ENCODE data around the gene SLC22A1.
A peak's percentile ranks its signal among the peaks of the same experiment; 100 is the strongest.
"Not testable (repeated sequence)": the region's sequence is repeated elsewhere in the genome, so short reads cannot be mapped to it uniquely, and the experiment has no call there.

The SLC22A1 gene

DNA sequence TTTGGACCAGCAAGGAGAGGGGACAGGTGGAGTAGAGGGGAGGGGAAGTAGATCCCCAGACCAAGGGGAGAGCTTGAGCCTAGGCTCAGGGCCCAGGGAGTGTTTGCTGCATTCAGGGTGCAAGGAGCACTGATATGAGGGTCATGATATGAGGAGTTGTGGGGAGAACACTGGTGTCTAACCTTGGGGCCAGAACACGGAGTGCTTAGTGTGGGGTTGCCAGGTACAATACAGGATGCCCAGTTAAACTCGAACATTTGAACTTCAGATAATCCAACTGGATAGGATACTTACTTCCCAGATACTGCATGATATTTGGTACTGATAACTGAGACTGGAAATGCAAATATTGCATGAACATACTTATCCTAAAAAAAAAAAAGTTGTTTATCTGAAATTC lies 2.4 kb downstream of the SLC22A1 start:
- no peak for DNase-seq (ENCODE audit: low read depth)

DNA sequence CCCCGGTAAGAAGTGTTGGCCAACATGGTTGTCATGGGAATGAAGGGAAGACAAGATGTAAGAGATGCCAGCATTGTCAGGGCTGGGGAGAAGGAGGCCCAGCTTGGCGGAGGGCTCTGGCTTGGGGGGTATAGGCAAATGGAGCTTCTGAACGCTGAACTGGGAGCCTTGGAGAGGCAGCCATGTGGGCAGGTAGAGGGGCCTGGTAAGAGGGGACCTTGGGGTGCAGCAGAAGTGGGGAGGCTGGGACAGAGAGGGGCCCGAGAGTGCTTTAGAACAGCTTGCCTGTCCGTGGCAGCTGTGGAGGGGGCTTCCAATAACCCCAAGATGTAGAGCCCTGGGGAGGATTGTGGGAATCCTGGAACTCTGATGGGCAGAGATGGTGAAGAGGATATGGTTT lies 3.0 kb downstream of the SLC22A1 start:
- no peak for DNase-seq (ENCODE audit: low read depth)

DNA sequence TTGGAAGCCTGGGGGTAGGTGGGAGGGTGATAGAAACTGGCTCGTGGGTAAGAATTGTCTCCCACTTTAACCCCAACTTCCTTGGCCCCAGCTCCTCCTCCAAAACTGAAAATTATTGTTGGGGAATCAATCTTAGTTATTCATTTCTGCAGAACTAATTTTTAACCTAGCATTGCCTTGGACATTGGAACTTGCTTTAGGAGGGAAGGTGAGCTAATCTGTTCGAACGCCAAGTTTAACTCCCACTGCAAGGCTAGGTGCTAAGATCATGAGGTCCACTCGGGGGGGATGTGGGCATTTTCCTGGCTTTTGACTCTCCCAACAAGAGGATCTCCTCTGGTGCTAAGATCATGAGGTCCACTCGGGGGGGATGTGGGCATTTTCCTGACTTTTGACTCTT lies 3.5 kb downstream of the SLC22A1 start:
- not testable (repeated sequence) for DNase-seq (ENCODE audit: low read depth)

DNA sequence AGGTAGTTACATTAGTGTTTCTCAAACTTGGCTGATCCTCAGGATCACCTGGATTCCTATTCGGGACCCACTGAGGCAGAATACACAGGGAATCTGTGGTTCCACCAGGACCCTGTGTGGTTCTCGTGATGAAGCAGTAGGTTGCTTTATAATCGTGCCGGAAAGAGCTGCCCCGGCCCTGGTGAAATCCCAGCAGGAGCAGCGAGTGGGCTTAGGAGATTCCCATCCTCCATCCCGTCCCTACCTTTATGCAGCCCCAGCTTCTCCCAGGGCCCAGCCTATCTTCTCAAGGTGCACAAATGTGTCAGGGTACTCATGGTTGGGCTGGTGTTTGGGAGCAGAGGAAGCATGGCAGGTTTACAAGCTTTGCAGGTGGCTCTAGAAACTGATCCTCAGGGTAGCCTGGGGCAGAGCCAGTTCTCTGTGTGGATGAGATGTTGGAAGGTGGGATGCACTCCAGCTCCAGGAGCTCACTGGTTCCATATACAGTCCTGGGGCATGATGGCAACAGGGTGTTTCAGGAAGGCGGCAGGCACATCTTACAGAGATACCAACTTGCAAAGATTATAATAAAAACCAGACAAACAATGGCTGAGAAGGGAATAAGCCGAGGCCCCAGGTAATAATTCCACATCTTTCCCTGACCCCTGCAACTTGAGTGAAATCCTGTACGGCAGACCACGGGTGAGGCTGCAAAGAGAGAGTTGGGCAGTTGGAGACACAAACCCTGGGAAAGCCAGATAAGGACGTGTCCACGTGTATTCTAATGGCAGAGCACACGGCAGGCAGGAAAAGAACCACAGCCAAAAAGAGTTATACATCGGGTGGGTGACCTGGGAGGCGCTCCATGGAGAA lies 5.9 kb downstream of the SLC22A1 start:
- no peak for DNase-seq (ENCODE audit: low read depth)

DNA sequence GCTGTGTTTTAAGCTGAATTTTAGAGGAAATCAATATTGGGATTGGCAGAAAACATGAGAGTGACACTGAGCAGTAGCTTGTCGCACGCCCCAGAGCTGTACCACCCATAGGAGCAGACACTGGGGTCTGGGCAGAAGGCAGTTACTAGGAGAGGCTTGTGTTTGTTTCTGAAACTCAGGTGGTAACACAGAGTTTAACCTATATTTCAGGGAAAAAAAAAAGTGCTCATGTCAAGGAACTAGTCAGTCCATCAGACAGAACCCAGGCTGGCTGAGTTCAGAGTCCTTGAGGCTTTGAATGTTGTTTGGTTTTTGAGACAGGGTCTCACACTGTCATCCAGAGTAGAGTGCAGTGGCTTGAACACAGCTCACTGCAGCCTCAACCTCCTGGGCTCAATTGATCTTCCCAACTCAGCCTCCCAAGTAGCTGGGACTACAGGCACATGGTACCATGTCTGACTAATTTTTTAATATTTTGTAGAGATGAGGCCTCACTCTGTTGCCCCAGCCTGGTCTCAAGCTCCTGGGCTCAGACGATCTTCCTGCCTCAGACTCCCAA lies 6.6 kb downstream of the SLC22A1 start:
- no peak for DNase-seq (ENCODE audit: low read depth)

DNA sequence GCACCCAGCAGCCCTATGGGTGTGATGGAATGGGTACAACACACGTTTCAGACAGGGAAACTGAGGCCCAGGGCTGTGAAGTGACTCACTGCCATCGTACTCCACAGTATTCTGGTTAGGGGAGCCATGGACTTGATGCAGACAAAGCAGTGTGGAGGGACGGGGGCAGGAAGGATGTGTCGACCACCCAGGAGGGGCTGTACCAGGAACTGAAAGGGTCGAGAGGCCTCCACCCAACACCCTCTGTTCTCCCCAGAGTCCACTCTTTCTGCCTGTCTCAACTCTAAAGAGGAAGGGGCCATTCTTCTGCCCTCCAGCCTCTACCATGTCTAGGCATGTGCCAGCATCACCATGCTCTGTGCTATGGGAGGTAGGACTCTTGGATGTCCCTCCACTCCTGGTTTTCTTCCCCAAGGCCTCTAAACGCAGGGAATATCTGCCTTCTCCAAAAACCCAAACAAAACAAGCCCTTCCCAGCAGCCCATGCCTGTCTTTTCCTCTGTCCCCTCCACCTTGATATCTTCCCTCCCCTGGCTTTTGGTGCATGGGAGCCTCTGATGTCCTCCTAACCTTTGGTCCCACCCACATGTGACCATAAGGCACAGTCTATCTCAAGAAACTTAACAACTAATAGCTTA lies 7.4 kb downstream of the SLC22A1 start:
- DNase-seq (ENCODE audit: low read depth) = no peak

DNA sequence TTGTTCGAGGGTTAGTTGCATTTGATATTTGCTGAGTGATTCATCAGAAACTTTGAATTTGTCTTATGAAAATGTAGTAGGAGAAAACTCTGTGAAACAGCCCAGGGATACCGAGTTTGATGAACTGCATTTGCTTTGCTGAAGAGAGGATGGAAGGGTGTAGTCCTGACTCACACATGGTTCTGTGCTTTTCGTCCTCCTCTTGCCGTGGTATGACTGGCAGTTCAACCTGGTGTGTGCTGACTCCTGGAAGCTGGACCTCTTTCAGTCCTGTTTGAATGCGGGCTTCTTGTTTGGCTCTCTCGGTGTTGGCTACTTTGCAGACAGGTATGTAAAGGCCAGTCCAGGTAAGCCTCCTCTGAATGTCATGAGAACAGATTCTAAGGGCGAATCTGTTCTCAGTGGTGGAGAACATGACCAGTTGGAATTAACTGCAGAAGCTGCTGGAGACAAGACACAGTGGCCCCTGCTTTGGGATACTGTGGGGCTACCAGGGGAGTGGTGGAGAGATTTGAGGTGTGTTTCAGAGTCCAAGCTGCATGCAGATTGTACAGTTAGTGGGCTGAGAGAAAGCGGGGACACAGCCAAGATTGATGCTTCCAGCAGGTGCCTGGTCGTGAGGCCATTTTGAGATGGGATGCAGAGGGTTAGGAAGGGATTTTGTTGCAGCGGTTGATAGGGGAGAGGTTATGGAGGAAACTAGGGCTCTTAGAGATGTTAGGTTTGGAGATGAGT lies 8.4 kb downstream of the SLC22A1 start:
- DNase-seq (ENCODE audit: low read depth) = no peak

DNA sequence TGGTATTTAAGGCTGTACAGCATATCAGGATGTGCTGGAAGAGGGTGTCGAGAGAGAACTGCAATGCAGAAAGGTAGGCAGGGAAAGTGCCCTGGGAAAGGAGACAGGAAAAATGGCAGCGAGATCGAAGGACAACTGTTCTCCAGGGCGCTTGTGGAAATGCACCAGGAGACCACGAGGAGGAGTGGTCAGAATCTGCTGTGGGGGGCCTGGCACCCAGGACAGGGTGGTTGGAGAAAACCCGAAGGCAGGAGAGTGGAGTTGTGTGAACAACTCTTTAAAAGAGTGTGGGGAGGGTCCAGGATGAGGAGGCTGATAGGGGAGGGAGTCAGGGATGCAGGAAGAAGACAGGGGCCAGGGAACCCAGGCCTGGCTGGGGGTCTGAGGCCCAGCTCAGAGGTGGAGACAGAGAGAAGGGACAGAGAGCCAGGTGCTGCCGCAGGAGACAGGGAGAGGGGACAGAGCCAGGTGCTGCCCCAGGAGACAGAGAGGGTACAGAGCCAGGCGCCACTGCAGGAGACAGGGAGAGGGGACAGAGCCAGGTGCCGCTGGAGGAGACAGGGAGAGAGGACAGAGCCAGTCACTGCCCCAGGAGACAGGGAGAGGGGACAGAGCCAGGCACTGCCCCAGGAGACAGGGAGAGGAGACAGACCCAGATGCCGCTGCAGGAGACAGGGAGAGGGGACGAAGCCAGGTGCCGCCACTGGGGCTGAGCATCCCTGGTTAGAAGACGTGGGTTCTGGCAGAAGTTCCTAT lies 9.3 kb downstream of the SLC22A1 start:
- DNase-seq (ENCODE audit: low read depth) = no peak

DNA sequence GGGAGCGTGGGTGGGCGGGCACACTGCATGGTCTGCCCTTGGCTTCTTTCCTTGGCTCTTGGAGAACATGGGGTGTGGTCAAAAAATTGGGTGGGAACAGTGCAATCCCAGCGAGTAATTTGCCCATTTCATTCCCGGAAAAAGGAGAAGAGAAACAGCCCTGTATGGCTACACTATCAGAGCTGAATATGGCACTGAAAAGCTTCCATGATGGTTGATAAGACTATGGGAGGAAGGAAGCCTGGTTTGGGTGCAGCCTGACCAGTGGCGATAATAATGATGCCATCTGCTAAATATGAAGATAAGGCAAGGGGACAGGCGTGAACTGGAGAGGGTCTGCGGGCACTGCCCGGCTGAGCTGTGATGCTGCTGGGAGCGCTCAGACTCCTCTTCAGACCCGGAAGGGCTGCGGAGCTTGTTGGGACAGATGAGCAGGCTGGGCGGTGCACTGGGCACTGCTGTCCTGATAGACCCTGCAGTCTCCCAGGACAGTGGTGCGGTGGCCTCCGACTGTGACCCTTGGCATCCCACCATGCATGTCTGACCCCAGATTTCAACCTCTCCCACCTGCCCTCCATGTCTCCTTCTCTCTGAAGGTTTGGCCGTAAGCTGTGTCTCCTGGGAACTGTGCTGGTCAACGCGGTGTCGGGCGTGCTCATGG lies 10.2 kb downstream of the SLC22A1 start:
- no peak for DNase-seq (ENCODE audit: low read depth)

DNA sequence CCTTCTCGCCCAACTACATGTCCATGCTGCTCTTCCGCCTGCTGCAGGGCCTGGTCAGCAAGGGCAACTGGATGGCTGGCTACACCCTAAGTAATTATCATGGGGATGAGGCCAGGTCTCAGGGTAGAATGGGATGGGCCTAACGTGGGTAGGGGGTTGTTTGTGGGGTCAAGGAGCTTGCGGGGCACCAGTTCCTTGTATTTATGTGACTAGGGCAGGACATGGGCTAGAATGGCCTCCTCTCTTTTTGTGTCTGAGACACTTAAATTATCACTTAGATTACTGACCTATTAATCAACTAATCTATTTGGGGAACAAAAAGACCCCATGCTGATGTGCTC lies 10.7 kb downstream of the SLC22A1 start:
- DNase-seq (ENCODE audit: low read depth) = no peak

DNA sequence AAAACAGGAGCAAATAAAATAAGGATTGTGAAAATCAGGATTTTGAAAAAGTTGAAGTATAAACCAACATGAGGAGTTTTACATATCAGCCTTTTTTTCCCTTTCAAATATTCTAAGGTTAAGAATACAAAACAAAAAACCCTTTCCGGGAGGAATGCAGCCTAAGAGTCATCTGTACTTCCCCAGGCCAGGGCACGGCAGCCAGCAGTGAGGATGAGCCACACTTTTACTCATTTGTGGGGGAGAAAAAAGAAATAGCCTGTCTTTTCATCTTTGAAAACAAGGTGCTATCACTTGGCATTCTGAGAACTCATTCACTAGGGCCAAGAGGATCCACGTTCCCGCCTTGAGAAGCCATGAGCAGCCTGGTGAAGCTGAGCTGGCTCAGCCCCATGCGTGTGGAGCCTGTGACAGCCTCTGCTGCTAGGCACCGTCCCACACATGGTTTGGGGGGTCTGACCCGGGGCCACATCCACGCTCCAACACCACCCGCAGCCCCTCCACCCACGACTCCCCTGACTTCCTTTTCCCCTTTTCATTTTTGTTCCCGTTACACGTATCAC lies 11.2 kb downstream of the SLC22A1 start:
- no peak for DNase-seq (ENCODE audit: low read depth)

DNA sequence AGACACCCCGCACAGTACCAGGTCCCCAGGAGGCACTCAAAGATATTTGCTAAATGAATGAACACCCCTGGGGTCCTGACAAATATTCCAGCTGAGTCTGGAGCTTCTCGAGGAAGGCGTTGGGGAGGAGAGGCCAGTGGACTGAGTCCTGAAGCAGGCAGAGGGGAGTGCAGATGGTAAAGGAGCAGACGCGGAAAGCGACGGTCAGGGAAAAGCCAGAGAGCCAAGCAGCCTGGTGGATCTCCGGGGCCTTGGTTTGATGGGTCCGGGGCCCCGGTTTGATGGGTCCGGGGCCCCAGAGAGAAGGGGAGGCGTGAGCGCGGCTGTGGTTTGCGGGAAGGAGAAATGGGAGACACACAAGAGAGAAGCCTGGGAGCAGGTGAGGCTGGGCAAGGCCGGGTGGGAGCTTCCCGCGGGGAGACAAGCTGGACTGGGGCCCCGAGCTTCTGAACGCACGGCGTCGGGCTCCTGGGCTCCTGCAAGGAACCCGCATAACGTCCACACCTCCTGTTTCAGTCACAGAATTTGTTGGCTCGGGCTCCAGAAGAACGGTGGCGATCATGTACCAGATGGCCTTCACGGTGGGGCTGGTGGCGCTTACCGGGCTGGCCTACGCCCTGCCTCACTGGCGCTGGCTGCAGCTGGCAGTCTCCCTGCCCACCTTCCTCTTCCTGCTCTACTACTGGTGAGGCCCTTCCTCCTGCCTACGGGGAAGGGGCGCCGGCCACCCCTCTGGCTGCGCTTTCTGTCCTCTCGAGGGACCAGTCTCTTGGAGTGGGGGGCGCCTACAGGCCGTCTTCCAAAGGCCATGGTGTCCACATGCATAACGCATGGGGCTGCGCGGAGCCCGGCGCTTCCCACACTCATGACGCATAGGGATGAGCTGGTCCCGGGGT lies 12.1 kb downstream of the SLC22A1 start:
- DNase-seq (ENCODE audit: low read depth) = no peak

DNA sequence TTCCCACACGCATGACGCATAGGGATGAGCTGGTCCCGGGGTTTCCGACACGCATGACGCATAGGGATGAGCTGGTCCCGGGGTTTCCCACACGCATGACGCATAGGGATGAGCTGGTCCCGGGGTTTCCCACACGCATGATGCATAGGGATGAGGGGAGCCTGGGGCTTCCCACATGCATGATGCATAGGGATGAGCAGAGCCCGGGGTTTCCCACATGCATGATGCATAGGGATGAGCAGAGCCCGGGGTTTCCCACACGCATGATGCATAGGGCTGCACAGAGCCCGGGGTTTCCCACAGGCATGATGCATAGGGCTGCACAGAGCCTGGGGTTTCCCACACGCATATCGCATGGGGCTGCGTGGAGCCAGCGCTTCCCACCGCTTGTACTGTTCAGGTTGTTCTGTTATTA lies 12.7 kb downstream of the SLC22A1 start:
- DNase-seq (ENCODE audit: low read depth) = not testable (repeated sequence)

DNA sequence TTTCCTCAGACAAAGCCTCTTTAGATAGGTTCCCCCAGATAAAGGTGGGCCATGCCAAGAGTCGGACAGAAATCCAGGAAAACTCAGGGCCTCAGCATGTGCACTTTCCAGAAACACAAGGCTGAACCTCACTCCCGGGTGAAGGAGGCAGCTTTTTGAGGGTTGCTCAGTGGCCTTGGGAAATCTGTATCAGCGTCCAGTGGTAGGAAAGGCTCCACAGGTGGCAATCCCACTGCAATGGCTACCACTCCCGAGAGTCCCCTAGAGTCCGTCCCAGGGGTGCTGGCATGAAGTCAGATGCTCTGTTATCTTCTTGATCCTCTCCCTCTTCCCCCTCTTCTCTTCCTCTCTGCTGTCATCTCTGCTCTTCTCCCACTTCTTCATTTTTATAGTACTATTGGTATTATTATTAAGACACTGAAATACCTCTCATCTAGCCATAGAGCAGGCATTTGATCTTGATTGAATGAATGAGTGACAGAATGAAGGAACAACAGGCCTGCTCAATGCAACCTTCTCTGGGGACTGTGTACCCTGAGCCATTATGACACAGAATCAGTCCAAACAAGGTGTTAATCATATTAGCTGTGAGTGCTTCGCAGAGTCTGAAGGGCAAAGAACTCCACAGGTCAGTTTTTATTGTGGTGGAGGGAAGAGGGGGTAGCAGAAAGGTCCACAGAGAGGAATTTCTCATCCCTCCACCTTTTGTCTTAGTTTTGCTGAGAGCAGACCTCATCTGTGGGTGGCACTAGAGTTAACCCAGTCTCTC lies 13.3 kb downstream of the SLC22A1 start:
- no peak for DNase-seq (ENCODE audit: low read depth)

DNA sequence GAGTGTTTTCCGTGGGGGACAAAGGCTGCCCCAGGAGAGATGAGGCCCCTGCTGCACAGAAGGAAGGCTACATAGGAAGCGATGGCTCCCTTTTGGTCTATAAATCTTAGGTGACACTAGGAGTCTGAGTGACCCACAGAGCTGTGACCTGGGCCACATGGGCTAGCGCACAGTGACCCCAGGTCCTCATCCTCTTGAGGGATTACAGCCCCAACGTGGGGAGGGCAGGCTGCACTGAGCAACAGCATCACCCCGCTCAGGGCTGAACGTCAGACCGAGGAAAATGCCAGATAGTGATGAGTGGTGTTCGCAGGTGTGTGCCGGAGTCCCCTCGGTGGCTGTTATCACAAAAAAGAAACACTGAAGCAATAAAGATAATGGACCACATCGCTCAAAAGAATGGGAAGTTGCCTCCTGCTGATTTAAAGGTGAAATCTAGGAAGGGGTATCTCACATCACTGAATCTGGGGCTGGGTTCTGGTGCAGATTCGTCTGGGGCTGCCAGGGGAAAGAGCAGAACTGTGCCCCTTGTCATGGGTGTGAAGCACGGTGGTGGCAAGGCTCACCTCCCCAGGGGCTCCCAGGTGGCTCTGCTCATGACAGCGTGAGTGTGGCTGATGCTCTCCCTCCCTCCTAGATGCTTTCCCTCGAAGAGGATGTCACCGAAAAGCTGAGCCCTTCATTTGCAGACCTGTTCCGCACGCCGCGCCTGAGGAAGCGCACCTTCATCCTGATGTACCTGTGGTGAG lies 14.5 kb downstream of the SLC22A1 start:
- no peak for DNase-seq (ENCODE audit: low read depth)

DNA sequence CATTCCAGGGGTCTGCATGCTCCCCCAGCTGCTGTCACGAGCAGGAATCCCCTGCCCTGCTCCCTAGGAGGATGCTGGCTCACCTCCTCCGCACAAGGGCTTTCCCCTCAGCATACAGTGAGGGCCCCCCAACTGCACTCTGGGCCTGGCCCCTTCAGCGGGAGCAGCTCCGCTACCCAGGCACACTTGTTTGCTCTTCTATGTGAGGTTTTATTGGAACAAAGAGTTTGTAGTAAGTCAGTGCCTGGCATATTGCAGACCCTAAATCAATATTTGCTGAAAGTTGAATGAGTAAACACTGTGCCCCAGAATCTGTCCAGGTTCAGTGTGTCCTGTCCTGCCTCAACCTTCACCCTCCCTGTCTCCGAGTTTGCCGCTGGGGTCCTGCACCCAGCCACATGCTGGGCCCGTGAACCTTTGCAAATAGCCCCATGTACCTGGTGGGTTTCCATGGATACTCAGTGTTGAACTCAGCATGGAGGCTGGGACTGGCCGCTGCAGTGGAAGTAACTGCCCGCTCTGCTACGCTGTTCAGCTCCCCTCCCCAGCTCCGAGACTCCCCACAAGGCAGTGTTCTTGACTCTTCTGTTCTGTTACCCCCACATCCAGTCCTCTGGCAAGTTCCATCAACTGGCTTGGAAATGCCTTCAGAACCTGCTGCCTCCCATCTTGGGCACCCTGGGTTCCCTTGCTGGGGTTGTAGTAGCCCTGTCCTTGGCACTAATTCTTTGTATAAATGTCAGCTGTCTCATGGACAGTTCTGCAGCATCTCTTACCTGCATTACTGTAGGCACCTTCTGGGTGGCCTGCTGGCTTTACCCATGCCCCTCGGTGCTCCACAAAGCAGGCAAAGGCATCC lies 15.7 kb downstream of the SLC22A1 start:
- DNase-seq (ENCODE audit: low read depth) = no peak

DNA sequence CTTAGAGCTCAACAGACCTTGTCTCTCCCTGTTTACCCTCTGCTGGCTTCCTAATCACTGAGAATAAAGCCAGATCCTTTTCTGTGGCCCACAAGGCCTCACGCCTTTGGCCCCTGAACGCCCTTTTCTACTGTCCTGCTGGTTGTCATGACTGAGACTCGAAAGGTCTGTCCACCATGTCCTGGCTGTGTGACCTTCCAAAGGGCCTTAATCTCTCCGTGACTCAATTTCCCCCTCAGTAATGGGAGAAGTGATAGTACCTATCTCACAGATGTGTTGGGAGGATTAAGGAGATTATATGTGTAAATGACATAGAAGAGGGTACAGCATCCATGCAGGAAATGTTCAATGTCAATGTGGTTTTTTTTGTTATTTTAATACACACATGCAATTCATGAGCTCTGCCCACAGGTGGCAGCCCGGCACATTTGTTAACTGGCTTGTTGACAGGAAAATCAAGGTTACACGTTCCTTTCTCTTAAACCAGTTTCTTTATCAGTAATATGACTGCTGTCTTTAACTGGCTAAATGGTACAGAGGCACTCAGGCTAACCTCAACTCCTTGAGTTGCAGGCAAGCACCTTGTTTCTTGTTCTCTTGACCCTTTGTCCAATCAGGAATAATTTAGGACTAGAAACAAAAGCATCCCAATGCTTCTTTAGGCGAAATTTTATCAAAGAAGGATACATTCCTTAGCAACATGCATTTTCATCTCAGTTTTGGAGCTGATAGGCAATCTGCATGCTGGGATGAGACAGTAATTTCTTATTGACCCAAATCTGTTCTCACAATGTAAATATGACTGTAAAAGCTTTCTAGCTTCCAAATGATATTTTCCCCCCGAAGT lies 16.6 kb downstream of the SLC22A1 start:
- peak; percentile 35 for DNase-seq (ENCODE audit: low read depth)
